ENCODE measurements around the gene GOLGA7B.
"Not testable (repeated sequence)": the region's sequence is repeated elsewhere in the genome, so short reads cannot be mapped to it uniquely, and the experiment has no call there.

Gene GOLGA7B

GRCh38 chr10:97836446-97836845 lies 13.2 kb upstream of the GOLGA7B start:
- no peak for DNase-seq

GRCh38 chr10:97838091-97838490 lies 11.6 kb upstream of the GOLGA7B start:
- no peak for DNase-seq

GRCh38 chr10:97841166-97841565 lies 8.5 kb upstream of the GOLGA7B start:
- not testable (repeated sequence) for DNase-seq

GRCh38 chr10:97842114-97842513 lies 7.5 kb upstream of the GOLGA7B start:
- DNase-seq = not testable (repeated sequence)

- no peak for DNase-seq
These were observed 6.9 kb upstream of the GOLGA7B start for GRCh38 chr10:97842656-97843280.

GRCh38 chr10:97843281-97843671 lies 6.4 kb upstream of the GOLGA7B start:
- DNase-seq = no peak

GRCh38 chr10:97843972-97844371 lies 5.7 kb upstream of the GOLGA7B start:
- not testable (repeated sequence) for DNase-seq

- no peak for DNase-seq
These were observed 5.0 kb upstream of the GOLGA7B start for GRCh38 chr10:97844678-97845077.

GRCh38 chr10:97849103-97849686 lies 448 bp upstream of the GOLGA7B start:
- no peak for DNase-seq

GRCh38 chr10:97850446-97850845 lies 803 bp downstream of the GOLGA7B start:
- no peak for DNase-seq

- DNase-seq = no peak
These were observed 1.8 kb downstream of the GOLGA7B start for GRCh38 chr10:97851341-97852001.

GRCh38 chr10:97852277-97852676 lies 2.6 kb downstream of the GOLGA7B start:
- no peak for DNase-seq

- no peak for DNase-seq
These were observed 3.3 kb downstream of the GOLGA7B start for GRCh38 chr10:97852840-97853405.

- no peak for DNase-seq
These were observed 5.1 kb downstream of the GOLGA7B start for GRCh38 chr10:97854743-97855142.

GRCh38 chr10:97858001-97858439 lies 8.4 kb downstream of the GOLGA7B start:
- no peak for DNase-seq

GRCh38 chr10:97861097-97861750 lies 11.6 kb downstream of the GOLGA7B start:
- DNase-seq = no peak

GRCh38 chr10:97861924-97862323 lies 12.3 kb downstream of the GOLGA7B start:
- DNase-seq = no peak

GRCh38 chr10:97863808-97864207 lies 14.2 kb downstream of the GOLGA7B start:
- DNase-seq = no peak

- no peak for DNase-seq
These were observed 15.8 kb downstream of the GOLGA7B start for GRCh38 chr10:97865488-97865887.

GRCh38 chr10:97866524-97867219 lies 17.0 kb downstream of the GOLGA7B start:
- no peak for DNase-seq

- DNase-seq = no peak
These were observed 17.7 kb downstream of the GOLGA7B start for GRCh38 chr10:97867220-97867800.

- DNase-seq = no peak
These were observed 18.6 kb downstream of the GOLGA7B start for GRCh38 chr10:97868134-97868685.

All from T-helper 9 cell (primary cell).